OCI-LY3 (cell line): Measurements from ENCODE around the gene LOXL3.
"Not testable (repeated sequence)": the region's sequence is repeated elsewhere in the genome, so short reads cannot be mapped to it uniquely, and the experiment has no call there.

Experiments
- H2AFZ ChIP-seq: fragments of 200-600, 300-600 bp; shearing (Covaris generic); 2 replicates; pipeline ENCODE4 v1.6.0; 2014; ENCODE audit warnings: antibody characterized with exemption, low read depth, low read length
- H3K27ac ChIP-seq: fragments of 200-600, 300-600 bp; sonication (generic); 2 replicates; pipeline ENCODE4 v1.5.1; 2014; ENCODE audit warnings: mild to moderate bottlenecking, low read length, moderate library complexity, mixed read lengths
- H3K27me3 ChIP-seq: fragments of 200-600, 300-600 bp; sonication (generic); 2 replicates; pipeline ENCODE4 v1.6.1; 2014; ENCODE audit warnings: low read depth, low read length, mixed read lengths
- H3K36me3 ChIP-seq: fragments of 200-600, 300-600 bp; sonication (generic); replicated peaks from 2 replicates; pipeline ENCODE3; 2014; ENCODE audit warnings: low read depth, low read length, mixed read lengths
- H3K4me1 ChIP-seq: fragments of 300-600, 200-600 bp; sonication (generic); 2 replicates; pipeline ENCODE4 v1.6.1; 2014; ENCODE audit warnings: low read length, mixed read lengths
- H3K4me2 ChIP-seq: fragments of 200-600, 300-600 bp; sonication (generic); 2 replicates; pipeline ENCODE4 v1.6.1; 2014; ENCODE audit warnings: low read length, mixed read lengths
- H3K4me3 ChIP-seq: fragments of 300-600, 200-600 bp; sonication (generic); 2 replicates; pipeline ENCODE4 v1.5.1; 2014; ENCODE audit warnings: antibody characterized with exemption, mild to moderate bottlenecking, low read length, moderate library complexity
- H3K79me2 ChIP-seq: fragments of 300-600, 200-600 bp; shearing (Covaris generic); 2 replicates; pipeline ENCODE4 v1.6.1; 2014; ENCODE audit warnings: mild to moderate bottlenecking, low read length, mixed read lengths
- H3K9ac ChIP-seq: fragments of 300-600, 200-600 bp; shearing (Covaris generic); 2 replicates; pipeline ENCODE4 v1.6.0; 2014; ENCODE audit warnings: mild to moderate bottlenecking, low read length, moderate library complexity
- H3K9me3 ChIP-seq: fragments of 200-600, 300-600 bp; shearing (Covaris generic); 2 replicates; pipeline ENCODE4 v1.6.1; 2014; ENCODE audit warnings: low read length, mixed read lengths; ENCODE audit not compliant: insufficient read depth
- H4K20me1 ChIP-seq: fragments of 200-600, 300-600 bp; sonication (generic); 2 replicates; pipeline ENCODE4 v1.6.1; 2016; ENCODE audit warnings: low read length, mixed read lengths; ENCODE audit not compliant: insufficient read depth
- EZH2phosphoT487 ChIP-seq: fragments of 200-600 bp; shearing (Covaris generic); IDR thresholded peaks from 2 replicates; pipeline ENCODE4 v1.6.1; 2018; ENCODE audit warnings: antibody characterized with exemption, mixed run types, low read depth
- TF ChIP-seq, protein P1 (sequence below): fragments of 200-600, 300-600 bp; sonication (generic); IDR thresholded peaks from 2 replicates; pipeline ENCODE4 v1.5.1; 2014; ENCODE audit warnings: antibody characterized with exemption, low read length, low read depth

Gene LOXL3

DNA sequence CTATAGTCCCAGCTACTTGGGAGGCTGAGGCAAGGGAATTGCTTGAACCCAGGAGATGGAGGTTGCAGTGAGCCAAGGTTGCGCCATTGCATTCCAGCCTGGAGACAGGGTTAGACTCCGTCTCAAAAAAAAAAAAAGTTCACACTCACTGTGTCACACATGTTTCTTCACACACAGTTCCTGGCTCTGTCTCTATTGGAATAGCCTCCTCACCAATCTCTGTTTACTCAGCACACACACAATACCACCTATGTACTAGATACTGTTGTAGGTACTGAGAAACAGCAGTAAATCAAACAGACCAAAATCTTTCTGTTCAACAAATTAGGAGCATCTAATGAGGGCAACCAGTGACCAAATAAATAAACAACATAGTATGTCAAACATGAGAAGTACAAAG is 67.6 kb downstream of the LOXL3 start:
- H3K9ac ChIP-seq = no peak overlapping the region
- no peak overlapping the region for H3K4me2 ChIP-seq
- H4K20me1 ChIP-seq = no peaks in the 10 kb centered on the region
- H2AFZ ChIP-seq = no peak overlapping the region
- H3K79me2 ChIP-seq = peaks cover 22% of the 10 kb centered on the region
- H3K4me3 ChIP-seq = no peak overlapping the region
- peaks cover 8% of the 10 kb centered on the region for H3K4me1 ChIP-seq
- no peak overlapping the region for H3K27ac ChIP-seq
- no peaks in the 10 kb centered on the region for H3K9me3 ChIP-seq
- no peak for TF ChIP-seq EZH2phosphoT487
- TF ChIP-seq, protein P1, sequence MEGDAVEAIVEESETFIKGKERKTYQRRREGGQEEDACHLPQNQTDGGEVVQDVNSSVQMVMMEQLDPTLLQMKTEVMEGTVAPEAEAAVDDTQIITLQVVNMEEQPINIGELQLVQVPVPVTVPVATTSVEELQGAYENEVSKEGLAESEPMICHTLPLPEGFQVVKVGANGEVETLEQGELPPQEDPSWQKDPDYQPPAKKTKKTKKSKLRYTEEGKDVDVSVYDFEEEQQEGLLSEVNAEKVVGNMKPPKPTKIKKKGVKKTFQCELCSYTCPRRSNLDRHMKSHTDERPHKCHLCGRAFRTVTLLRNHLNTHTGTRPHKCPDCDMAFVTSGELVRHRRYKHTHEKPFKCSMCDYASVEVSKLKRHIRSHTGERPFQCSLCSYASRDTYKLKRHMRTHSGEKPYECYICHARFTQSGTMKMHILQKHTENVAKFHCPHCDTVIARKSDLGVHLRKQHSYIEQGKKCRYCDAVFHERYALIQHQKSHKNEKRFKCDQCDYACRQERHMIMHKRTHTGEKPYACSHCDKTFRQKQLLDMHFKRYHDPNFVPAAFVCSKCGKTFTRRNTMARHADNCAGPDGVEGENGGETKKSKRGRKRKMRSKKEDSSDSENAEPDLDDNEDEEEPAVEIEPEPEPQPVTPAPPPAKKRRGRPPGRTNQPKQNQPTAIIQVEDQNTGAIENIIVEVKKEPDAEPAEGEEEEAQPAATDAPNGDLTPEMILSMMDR = no peak
- H3K36me3 ChIP-seq = peaks cover 7% of the 10 kb centered on the region
- H3K27me3 ChIP-seq = no peaks in the 10 kb centered on the region

DNA sequence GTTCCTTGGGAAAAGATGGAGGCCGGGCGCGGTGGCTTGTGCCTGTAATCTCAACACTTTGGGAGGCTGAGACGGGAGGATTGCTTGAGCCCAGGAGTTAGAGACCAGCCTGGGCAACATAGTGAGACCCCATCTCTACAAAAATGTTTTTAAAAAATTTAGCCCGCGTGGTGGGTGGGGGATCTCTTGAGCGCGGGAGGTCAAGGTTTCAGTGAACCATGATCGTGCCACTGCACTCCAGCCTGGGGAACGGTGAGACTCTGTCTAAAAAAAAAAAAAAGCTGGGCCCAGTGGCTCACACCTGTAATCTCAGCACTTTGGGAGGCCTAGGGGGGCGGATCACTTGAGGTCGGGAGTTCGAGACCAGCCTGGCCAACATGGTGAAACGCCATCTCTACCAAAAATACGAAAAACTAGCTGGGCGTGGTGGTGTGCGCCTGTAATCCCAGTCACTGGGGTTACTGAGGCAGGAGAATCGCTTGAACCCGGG is 70.0 kb downstream of the LOXL3 start:
- H3K4me1 ChIP-seq, H4K20me1 ChIP-seq, H3K36me3 ChIP-seq, H3K9me3 ChIP-seq, H3K27me3 ChIP-seq: not testable (repeated sequence)
- Histone ChIP-seq H3K4me2 (peak overlapping the region; percentile 98), H3K9ac (peak overlapping the region; percentile 80), H3K27ac (peak overlapping the region; percentile 79), H3K79me2 (peaks cover 22% of the 10 kb centered on the region), H2AFZ (0 out of 2 replicates have a peak overlapping the region, but pooled peaks have one; percentile 79), H3K4me3 (peak overlapping the region; percentile 99)

DNA sequence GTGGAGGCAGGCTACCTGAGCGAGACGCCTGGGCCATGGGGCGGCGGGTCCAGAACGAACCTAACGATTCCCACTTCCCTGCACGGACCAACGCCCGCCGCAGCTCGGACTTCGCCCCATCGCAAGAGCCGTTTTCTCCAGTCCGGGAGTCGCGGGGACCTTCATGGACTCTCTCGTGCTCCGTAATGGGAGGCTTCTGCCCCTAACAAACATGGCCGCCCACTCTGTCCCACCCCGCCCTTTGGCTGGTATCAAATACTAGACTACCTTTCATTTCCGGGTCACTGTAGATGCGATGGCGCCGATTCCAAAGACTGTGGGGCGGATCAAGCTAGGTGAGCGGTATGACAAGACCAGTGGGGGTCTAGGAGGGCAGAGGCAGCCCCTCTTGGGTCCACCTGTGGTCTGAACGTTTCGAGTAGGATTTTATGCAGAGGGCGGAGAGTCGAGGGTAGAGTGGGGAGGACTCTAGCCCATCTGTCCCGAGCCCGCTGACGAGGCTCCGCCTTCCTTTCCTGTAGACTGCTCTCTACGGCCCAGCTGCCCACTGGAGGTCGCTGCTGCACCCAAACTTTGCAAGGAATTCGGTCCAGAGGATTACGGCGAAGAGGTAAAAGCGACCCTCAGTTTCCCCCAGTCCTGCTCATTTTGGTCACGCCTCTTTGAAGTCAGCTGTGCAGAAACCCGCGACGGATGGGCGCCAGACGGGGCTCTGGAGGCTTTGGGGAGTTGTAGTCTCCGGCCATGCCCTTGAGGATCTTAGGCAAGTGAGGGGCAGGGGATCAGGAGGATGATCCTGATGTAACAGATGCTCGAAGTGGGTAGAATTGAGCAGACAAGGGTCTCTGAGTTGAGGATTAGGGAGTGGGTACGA is 70.7 kb downstream of the LOXL3 start, which contains the start of the genes CCDC142 and TTC31:
Gene CCDC142, minus strand, starts transcription at position 198 of the 874 bp plus-strand sequence. Its CDS starts 161 bp downstream, at position 37.
Gene TTC31, plus strand, starts transcription at position 281 of the 874 bp plus-strand sequence. Its CDS starts 15 bp downstream, at position 296.
- no peaks in the 10 kb centered on the region for H4K20me1 ChIP-seq
- TF ChIP-seq, protein P1 = peak; percentile 93
- TF ChIP-seq EZH2phosphoT487 = no peak
- no peaks in the 10 kb centered on the region for H3K27me3 ChIP-seq
- peak within 1 kb of the TSS; percentile 99 for H3K4me3 ChIP-seq
- peak within 1 kb of the TSS; percentile 98 for H3K4me2 ChIP-seq
- peaks cover 8% of the 10 kb centered on the region for H3K4me1 ChIP-seq
- peaks cover 3% of the 10 kb centered on the region for H3K36me3 ChIP-seq
- H2AFZ ChIP-seq = peak within 1 kb of the TSS; percentile 87
- no peaks in the 10 kb centered on the region for H3K9me3 ChIP-seq
- peak within 1 kb of the TSS; percentile 80 for H3K9ac ChIP-seq
- H3K79me2 ChIP-seq = peaks cover 22% of the 10 kb centered on the region
- H3K27ac ChIP-seq = peak within 1 kb of the TSS; percentile 79
